ENCODE data around the gene HSD17B13. TPM values are rescaled to one million over a fixed set of nuclear protein-coding genes. Genes with fewer than 3 reads are reported as not detected.
"Not testable (repeated sequence)": the region's sequence is repeated elsewhere in the genome, so short reads cannot be mapped to it uniquely, and the experiment has no call there.

HSD17B13 gene
- total RNA-seq: under 1 TPM in 1 of 2 experiments, not detected in 1; 0.15 TPM

GRCh38 chr4:87322754-87323153 lies at the start of gene HSD17B13:
TSS of gene HSD17B13 (minus strand) at chr4:87322882. CDS start at chr4:87322841, 41 bp downstream.
- POLR2A ChIA-PET: no interaction called here
- CTCF ChIA-PET: no interaction called here

- ChIA-PET CTCF (interaction anchor here (1.3 kb wide), 1 partner anchor 96 kb away, joined by 3 read pairs; no protein-coding TSS in a partner anchor), POLR2A (no interaction called here)
These were observed 47.4 kb upstream of the HSD17B13 start for GRCh38 chr4:87370068-87370467.

- POLR2A ChIA-PET: no interaction called here
- CTCF ChIA-PET: no interaction called here
These were observed 44.0 kb upstream of the HSD17B13 start for GRCh38 chr4:87366521-87367162.

GRCh38 chr4:87365348-87365747 lies 42.7 kb upstream of the HSD17B13 start:
- ChIA-PET POLR2A (no interaction called here), CTCF (no interaction called here)

GRCh38 chr4:87363552-87363951 lies 40.9 kb upstream of the HSD17B13 start:
- POLR2A ChIA-PET: interaction anchor here (0.6 kb wide), 1 partner anchor 25 kb away, joined by 4 read pairs; no protein-coding TSS in a partner anchor
- CTCF ChIA-PET: interaction anchor here (1.0 kb wide), 1 partner anchor 12 kb away, joined by 3 read pairs; no protein-coding TSS in a partner anchor

GRCh38 chr4:87360338-87360935 lies 37.8 kb upstream of the HSD17B13 start:
- ChIA-PET POLR2A (no interaction called here), CTCF (no interaction called here)

GRCh38 chr4:87359258-87359657 lies 36.6 kb upstream of the HSD17B13 start:
- POLR2A ChIA-PET: no interaction called here
- CTCF ChIA-PET: no interaction called here

- POLR2A ChIA-PET: no interaction called here
- CTCF ChIA-PET: no interaction called here
These were observed 34.3 kb upstream of the HSD17B13 start for GRCh38 chr4:87356832-87357526.

GRCh38 chr4:87354168-87355102 lies 31.8 kb upstream of the HSD17B13 start:
- POLR2A ChIA-PET: interaction anchor here (0.5 kb wide), 1 partner anchor 205 kb away, joined by 4 read pairs; no protein-coding TSS in a partner anchor

GRCh38 chr4:87353592-87353991 lies 30.9 kb upstream of the HSD17B13 start:
- CTCF ChIA-PET: no interaction called here
- POLR2A ChIA-PET: no interaction called here

More at GRCh38 chr4:87354168-87355102, 31.8 kb upstream of the HSD17B13 start:
- CTCF ChIA-PET: no interaction called here

- CTCF ChIA-PET: no interaction called here
- POLR2A ChIA-PET: no interaction called here
These were observed 22.5 kb upstream of the HSD17B13 start for GRCh38 chr4:87345139-87345538.

- CTCF ChIA-PET: no interaction called here
- POLR2A ChIA-PET: no interaction called here
These were observed 20.2 kb upstream of the HSD17B13 start for GRCh38 chr4:87342872-87343271.

- CTCF ChIA-PET, POLR2A ChIA-PET: not testable (repeated sequence)
These were observed 19.4 kb upstream of the HSD17B13 start for GRCh38 chr4:87341954-87342635.

GRCh38 chr4:87339440-87339839 lies 16.8 kb upstream of the HSD17B13 start:
- ChIA-PET POLR2A (no interaction called here), CTCF (no interaction called here)

GRCh38 chr4:87337361-87337760 lies 14.7 kb upstream of the HSD17B13 start:
- ChIA-PET POLR2A (no interaction called here), CTCF (interaction anchor here (0.6 kb wide), 1 partner anchor 491 kb away, joined by 3 read pairs; no protein-coding TSS in a partner anchor)

- CTCF ChIA-PET: no interaction called here
- POLR2A ChIA-PET: no interaction called here
These were observed 10.6 kb upstream of the HSD17B13 start for GRCh38 chr4:87333267-87333666.

GRCh38 chr4:87330761-87331160 lies 8.1 kb upstream of the HSD17B13 start:
- ChIA-PET CTCF (no interaction called here), POLR2A (no interaction called here)

- ChIA-PET POLR2A (no interaction called here), CTCF (interaction anchor here (0.5 kb wide), 1 partner anchor 298 kb away, joined by 3 read pairs; no protein-coding TSS in a partner anchor)
These were observed 4.5 kb upstream of the HSD17B13 start for GRCh38 chr4:87327136-87327535.

GRCh38 chr4:87326460-87326859 lies 3.8 kb upstream of the HSD17B13 start:
- CTCF ChIA-PET: interaction anchor here (0.5 kb wide), 1 partner anchor 299 kb away, joined by 3 read pairs; no protein-coding TSS in a partner anchor
- POLR2A ChIA-PET: no interaction called here
